K562 (cell line): ENCODE data around the gene UNC5B. TPM values are rescaled to one million over a fixed set of nuclear protein-coding genes. Genes with fewer than 3 reads are reported as not detected.
A peak's percentile ranks its signal among the peaks of the same experiment; 100 is the strongest.

Source experiments
- AFF4 ChIP-seq: sonication (generic); formaldehyde crosslinking; IDR thresholded peaks from 2 replicates; pipeline ENCODE4 v1.8.0; 2023; ENCODE audit warnings: mild to moderate bottlenecking, missing genetic modification reagents
- ARHGAP35 ChIP-seq: fragments of 450-650 bp; IDR thresholded peaks from 2 replicates; pipeline ENCODE4 v1.6.1; 2018; ENCODE audit not compliant: partially characterized antibody
- CXXC5 ChIP-seq: fragments of 250-450 bp; sonication (Bioruptor Pico); IDR thresholded peaks from 2 replicates; pipeline ENCODE4 v1.8.0; 2022; ENCODE audit warnings: inconsistent platforms, mild to moderate bottlenecking, moderate library complexity
- DNMT1 ChIP-seq: fragments of 450-650 bp; IDR thresholded peaks from 2 replicates; pipeline ENCODE4 v1.6.1; 2016; ENCODE audit warnings: antibody characterized with exemption, mild to moderate bottlenecking
- MITF ChIP-seq: IDR thresholded peaks from 2 replicates; pipeline ENCODE4 v1.6.1; 2014; ENCODE audit warnings: antibody characterized with exemption
- MYNN ChIP-seq, 2 experiments: sonication (generic); formaldehyde crosslinking in 1 of 2; IDR thresholded peaks; 2 replicates each; pipeline versions ENCODE4 v1.5.0 to v1.6.1; 2016 to 2020; ENCODE audit warnings: antibody characterized with exemption in 1 of 2, missing genetic modification reagents in 1 of 2
- PBX2 ChIP-seq, 2 experiments: IDR thresholded peaks in 1 of 2; conservative IDR thresholded peaks in 1 of 2; 2 replicates each; pipeline ENCODE4 v1.6.1; 2016; ENCODE audit warnings: low read depth in 2 of 2, mild to moderate bottlenecking in 1 of 2, missing compliant biosample characterization in 1 of 2, missing genetic modification characterization in 1 of 2, moderate library complexity in 1 of 2
- SETDB1 ChIP-seq: IDR thresholded peaks from one replicate; pipeline ENCODE4 v1.6.1; 2012; ENCODE audit warnings: low read length, control low read depth, inconsistent platforms
- ZHX1 ChIP-seq: fragments of 150-350 bp; conservative IDR thresholded peaks from 2 replicates; pipeline ENCODE4 v1.6.1; 2014; ENCODE audit warnings: low read length
- ZNF274 ChIP-seq: IDR thresholded peaks from 2 replicates; pipeline ENCODE4 v1.6.1; 2011; ENCODE audit warnings: low read depth, mild to moderate bottlenecking, low read length, moderate library complexity, borderline replicate concordance
- ZNF77 ChIP-seq: fragments of 250-450 bp; sonication (Bioruptor Pico); IDR thresholded peaks from 2 replicates; pipeline ENCODE4 v1.5.0; 2020
- ZSCAN32 ChIP-seq: fragments of 450-650 bp; formaldehyde crosslinking; IDR thresholded peaks from 2 replicates; pipeline ENCODE4 v1.4.0; 2020; ENCODE audit warnings: mild to moderate bottlenecking, moderate library complexity
- polyA plus RNA-seq, 8 experiments: library from polyadenylated mRNA; depleted of rRNA in 4 of 8; stranded (reverse) in 5 of 8; unstranded in 3 of 8; fragments of >200 nt; fragmentation: Nextera tagmentation in 2 of 8; fragmentation: Illumina TruSeq in 1 of 8; extraction: Ambion mirVana in 2 of 8; extraction: Trizol in 1 of 8; gene quantifications; 2 replicates each; pipeline versions ENCODE4 v1.2.1 to v1.2.3, GENCODE V29; 2011 to 2014; ENCODE audit warnings: inconsistent platforms in 1 of 8, missing spikeins in 1 of 8
- total RNA-seq, 7 experiments: library from RNA; depleted of rRNA in 6 of 7; stranded (reverse); fragments of >200 nt in 6 of 7; fragmentation: Illumina TruSeq in 2 of 7; extraction: Trizol in 2 of 7; gene quantifications; 2 replicates each; pipeline versions ENCODE4 v1.2.1 to v1.2.3, GENCODE V29; 2011 to 2021; ENCODE audit warnings: low replicate concordance in 1 of 7
- TF ChIP-seq, protein P1 (sequence below): IDR thresholded peaks from 2 replicates; pipeline ENCODE4 v1.6.1; 2011; ENCODE audit warnings: borderline replicate concordance, low read depth, mild to moderate bottlenecking, moderate library complexity, low read length; ENCODE audit not compliant: insufficient read depth, poor library complexity, severe bottlenecking

UNC5B gene
- total and polyA plus RNA-seq, 9 of the 15 experiments (the other 6 are each of a cell fraction or from before 2014, with no cell fraction given), result 0.10 to 8.4 (median 2.1) TPM

DNA sequence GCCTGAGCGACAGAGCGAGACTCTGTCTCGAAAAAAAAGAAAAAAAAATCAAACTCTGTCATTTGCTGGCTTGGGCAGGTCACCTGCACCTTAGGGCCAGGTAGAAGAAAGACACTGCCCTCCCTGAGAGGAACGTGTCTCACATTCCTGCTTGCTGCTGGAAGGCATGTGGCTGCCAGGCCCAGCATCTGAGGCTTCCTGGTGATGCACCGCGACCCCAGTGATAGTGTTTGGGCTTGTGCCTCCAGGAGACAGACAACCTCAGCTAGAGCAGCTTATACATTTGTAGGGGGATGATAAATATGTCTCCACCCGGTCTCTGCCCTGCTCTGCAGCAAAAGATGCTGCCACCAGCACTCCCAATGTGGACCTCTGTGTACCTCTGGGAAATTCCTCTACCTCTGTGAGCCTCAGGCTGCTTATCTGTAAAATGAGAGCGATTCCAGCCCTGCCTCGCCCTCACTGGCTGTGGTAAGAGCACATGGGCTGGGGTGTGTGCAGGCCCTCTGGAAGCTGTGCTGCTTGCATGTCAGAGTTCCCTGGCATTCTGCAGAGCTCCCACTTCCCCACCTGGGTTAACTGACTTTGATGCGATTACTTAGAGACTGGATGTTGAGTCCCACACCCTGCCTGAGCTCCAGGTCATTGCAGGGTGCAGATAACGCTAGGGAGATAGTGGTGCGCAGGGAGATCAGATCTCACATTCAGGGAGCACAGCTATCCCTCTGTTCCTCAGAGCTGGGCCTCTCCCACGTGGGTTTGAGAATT, 126.5 kb downstream of the UNC5B start (continued):
- TF ChIP-seq CXXC5 (CRISPR knock-in tag), result peak; percentile 59
- TF ChIP-seq ZSCAN32 (CRISPR knock-in tag), result no peak
- no peak for TF ChIP-seq MYNN (IDR thresholded peaks at IDR 0.05)
- no peak for TF ChIP-seq MYNN (CRISPR knock-in tag; IDR thresholded peaks at IDR 0.05)
- no peak for TF ChIP-seq SETDB1
- TF ChIP-seq ZNF274, result no peak
- TF ChIP-seq PBX2 (CRISPR knock-in tag; IDR thresholded peaks at IDR 0.05; ENCODE audit: low read depth), result no peak
- TF ChIP-seq PBX2 (tag; conservative IDR thresholded peaks at IDR 0.05; ENCODE audit: low read depth), result no peak
- TF ChIP-seq MITF, result no peak
- TF ChIP-seq ARHGAP35, result no peak
- TF ChIP-seq AFF4 (CRISPR knock-in tag), result no peak
- no peak for TF ChIP-seq DNMT1
- no peak for TF ChIP-seq ZNF77 (CRISPR knock-in tag)
- TF ChIP-seq ZHX1, result no peak
- TF ChIP-seq, protein P1, sequence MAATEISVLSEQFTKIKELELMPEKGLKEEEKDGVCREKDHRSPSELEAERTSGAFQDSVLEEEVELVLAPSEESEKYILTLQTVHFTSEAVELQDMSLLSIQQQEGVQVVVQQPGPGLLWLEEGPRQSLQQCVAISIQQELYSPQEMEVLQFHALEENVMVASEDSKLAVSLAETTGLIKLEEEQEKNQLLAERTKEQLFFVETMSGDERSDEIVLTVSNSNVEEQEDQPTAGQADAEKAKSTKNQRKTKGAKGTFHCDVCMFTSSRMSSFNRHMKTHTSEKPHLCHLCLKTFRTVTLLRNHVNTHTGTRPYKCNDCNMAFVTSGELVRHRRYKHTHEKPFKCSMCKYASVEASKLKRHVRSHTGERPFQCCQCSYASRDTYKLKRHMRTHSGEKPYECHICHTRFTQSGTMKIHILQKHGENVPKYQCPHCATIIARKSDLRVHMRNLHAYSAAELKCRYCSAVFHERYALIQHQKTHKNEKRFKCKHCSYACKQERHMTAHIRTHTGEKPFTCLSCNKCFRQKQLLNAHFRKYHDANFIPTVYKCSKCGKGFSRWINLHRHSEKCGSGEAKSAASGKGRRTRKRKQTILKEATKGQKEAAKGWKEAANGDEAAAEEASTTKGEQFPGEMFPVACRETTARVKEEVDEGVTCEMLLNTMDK, result no peak
